ENCODE results near the gene EZR. TPM values are rescaled to one million over a fixed set of nuclear protein-coding genes. Genes with fewer than 3 reads are reported as not detected.

EZR gene
- total RNA-seq, 1 donor from 2014 or later: 264 TPM

DNA sequence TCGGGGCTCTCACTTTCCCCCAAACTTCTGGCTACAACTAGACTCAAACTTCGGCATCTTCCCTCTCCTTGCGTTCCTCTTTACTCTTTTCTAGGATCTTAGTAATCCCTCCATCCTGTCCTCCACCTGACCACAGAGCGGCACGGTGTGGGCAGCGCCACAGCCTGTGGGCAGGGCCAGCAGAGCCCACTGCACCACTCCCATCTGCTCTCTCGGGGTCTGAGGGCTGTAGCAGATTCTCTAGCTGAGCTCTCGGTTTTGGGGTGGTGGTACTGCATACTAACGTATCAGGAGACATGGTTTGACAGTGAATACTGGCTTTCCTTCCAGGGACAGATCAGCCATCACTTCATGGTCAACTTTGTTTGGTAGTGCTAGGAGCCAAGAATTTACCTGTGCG is 57.4 kb downstream of the EZR start:
- no peak for DNase-seq (ENCODE audit: low read depth)
- no peak overlapping the region for H3K4me3 ChIP-seq (ENCODE audit: low read depth, low read length)
- TF ChIP-seq, protein P1, sequence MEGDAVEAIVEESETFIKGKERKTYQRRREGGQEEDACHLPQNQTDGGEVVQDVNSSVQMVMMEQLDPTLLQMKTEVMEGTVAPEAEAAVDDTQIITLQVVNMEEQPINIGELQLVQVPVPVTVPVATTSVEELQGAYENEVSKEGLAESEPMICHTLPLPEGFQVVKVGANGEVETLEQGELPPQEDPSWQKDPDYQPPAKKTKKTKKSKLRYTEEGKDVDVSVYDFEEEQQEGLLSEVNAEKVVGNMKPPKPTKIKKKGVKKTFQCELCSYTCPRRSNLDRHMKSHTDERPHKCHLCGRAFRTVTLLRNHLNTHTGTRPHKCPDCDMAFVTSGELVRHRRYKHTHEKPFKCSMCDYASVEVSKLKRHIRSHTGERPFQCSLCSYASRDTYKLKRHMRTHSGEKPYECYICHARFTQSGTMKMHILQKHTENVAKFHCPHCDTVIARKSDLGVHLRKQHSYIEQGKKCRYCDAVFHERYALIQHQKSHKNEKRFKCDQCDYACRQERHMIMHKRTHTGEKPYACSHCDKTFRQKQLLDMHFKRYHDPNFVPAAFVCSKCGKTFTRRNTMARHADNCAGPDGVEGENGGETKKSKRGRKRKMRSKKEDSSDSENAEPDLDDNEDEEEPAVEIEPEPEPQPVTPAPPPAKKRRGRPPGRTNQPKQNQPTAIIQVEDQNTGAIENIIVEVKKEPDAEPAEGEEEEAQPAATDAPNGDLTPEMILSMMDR (conservative IDR thresholded peaks at IDR 0.05; ENCODE audit: low read depth, low read length): no peak

DNA sequence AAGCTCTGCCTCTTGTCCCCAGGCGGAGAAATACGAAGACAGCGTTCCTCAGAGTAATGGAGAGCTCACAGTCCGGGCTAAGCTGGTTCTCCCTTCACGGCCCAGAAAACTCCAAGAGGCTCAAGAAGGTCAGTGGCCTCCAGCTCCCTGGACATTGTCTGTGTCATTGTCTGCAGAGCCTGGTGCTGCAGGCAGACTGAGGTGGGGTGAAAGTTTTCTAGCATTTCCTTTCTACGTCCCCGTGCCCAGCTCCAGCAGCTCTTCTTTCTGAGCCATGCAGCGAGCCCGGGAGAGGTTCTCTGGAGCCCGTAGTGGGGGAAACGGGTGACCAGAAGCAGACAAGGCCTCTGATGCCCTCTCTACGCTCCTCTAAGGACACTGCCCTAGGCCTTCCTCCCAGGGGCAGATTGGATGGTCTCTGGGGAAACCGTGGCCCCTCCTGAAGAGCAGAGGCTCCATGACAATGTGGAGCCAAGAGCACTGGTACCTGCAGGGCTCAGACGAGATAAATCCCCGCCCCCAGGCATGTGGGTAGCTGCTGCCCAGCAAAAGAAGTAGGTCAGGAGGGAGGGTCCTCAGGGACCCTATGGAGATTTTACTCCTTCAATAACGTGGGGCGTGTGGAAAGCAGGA is 58.4 kb downstream of the EZR start:
- TF ChIP-seq, protein P1 (conservative IDR thresholded peaks at IDR 0.05; ENCODE audit: low read depth, low read length): no peak
- DNase-seq (ENCODE audit: low read depth): no peak

DNA sequence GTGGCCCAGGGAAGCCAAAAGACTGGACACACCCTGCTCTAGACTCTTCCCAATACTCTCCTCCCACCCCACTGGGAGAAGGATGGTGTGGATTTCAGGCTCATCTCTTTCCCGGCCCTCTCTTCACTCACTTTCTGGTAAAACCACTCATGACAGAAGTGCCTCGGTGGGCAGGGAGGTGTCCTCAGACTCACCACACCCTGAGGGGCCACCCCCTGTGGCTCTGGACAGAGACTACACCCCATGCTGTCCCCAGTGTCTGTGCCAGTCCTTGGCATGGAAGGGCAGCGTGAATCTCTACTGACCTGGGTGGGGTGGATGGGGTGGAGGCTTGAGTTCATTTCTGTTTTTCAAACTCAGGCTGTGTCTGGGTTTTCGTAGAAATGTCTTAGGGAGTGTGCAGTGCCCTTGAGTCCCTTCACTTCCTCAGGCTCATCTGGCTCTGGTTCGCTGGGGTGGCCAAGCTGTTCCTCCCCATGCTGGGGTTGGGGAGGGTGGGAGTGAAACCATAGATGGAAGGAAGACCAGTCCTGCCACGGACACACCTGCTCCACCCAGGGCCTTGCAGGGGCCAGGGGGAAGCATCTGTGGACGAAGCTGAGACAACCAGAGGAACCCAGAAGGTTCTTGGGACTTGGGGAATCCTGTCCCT is 59.1 kb downstream of the EZR start:
- no peak for DNase-seq (ENCODE audit: low read depth)
- no peak overlapping the region for H3K4me3 ChIP-seq (ENCODE audit: low read depth, low read length)

More for the DNA sequence above, 58.4 kb downstream of the EZR start:
- no peak overlapping the region for H3K4me3 ChIP-seq (ENCODE audit: low read depth, low read length)

DNA sequence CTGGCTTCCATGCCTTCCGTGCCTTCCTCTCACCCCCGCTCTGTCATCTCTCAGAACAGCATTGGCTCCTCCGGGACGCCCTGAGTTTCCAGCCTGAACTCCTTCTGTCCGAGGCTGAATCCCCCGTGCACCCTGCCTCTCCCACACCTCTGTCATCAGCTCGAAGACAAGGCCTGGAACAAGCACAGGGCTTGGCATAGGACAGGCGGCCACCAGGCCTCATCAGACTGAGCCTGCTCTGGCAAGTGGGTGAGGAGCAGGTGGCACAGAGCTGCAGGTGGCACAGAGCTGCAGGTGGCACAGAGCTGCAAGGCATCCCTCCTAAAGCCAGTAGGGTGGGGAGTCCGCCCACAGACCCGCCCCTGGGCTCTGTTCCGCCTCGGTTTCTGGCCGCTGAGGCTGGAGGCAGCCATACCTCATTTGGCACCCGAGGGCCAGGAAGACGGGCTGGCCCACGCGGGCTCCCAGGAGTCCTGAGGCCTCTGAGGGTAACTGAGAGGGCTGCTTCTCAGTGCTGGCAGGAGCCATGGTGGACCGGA is 60.2 kb downstream of the EZR start:
- TF ChIP-seq, protein P1 (conservative IDR thresholded peaks at IDR 0.05; ENCODE audit: low read depth, low read length): no peak
- H3K4me3 ChIP-seq (ENCODE audit: low read depth, low read length): no peak overlapping the region
- DNase-seq (ENCODE audit: low read depth): no peak

More for the DNA sequence above, 59.1 kb downstream of the EZR start:
- TF ChIP-seq, protein P1 (conservative IDR thresholded peaks at IDR 0.05; ENCODE audit: low read depth, low read length): no peak

DNA sequence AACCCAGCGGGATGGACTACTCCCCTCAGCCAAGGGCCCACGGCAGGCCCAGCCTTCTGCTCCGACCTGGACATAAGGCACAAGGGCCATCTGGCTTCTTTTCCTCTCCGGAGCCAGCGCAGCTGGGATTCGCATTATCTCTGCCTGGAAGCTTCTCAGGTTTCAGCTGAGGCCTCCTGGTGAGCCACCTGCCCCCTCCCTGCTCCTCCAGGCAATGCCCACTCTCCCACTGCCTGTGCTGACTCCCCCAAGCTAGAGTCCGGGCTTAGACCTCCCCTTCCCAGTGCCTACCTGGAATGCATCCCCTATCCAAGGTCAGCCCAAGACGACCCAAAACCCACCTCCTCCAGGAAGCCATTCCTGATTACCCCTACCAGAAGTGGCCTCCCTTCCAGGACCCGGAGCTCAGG is 60.7 kb downstream of the EZR start:
- TF ChIP-seq, protein P1 (conservative IDR thresholded peaks at IDR 0.05; ENCODE audit: low read depth, low read length): no peak

GRCh38 chr6:158757753-158758090 is 61.4 kb downstream of the EZR start:
- no peak for DNase-seq (ENCODE audit: low read depth)
- H3K4me3 ChIP-seq (ENCODE audit: low read depth, low read length): no peak overlapping the region
- TF ChIP-seq, protein P1 (conservative IDR thresholded peaks at IDR 0.05; ENCODE audit: low read depth, low read length): no peak

More for the DNA sequence above, 60.7 kb downstream of the EZR start:
- no peak for DNase-seq (ENCODE audit: low read depth)
- no peak overlapping the region for H3K4me3 ChIP-seq (ENCODE audit: low read depth, low read length)
